Activated CD4-positive, alpha-beta T cell treated with anti-CD3 and anti-CD28 coated beads, Interleukin-2, amount 10 ng/mL, durations not matched to agents 7 days and 5 days (primary cell): Measurements from ENCODE around the gene DKK1. TPM values are rescaled to one million over a fixed set of nuclear protein-coding genes. Genes with fewer than 3 reads are reported as not detected.

ENCODE experiments used
- CTCF ChIA-PET: fragments of 350-600 bp; sonication (Branson Sonifier 250); formaldehyde crosslinking; loops from one replicate; lab custom pipeline; 2021; ENCODE audit warnings: antibody characterized with exemption; lab: Charles Lee
- POLR2A ChIA-PET: fragments of 350-600 bp; sonication (Branson Sonifier 250); formaldehyde crosslinking; loops from one replicate; lab custom pipeline; 2021; ENCODE audit warnings: antibody characterized with exemption; lab: Charles Lee
- DNase-seq: peaks from one replicate; pipeline ENCODE4 v3.0.0-alpha.2; 2020
- H3K27ac Mint-ChIP-seq: one replicate; pipeline ENCODE4 v1.8.0; 2021; ENCODE audit warnings: mild to moderate bottlenecking, moderate library complexity, mixed read lengths
- H3K27me3 Mint-ChIP-seq: one replicate; pipeline ENCODE4 v1.8.0; 2021; ENCODE audit warnings: mixed read lengths
- H3K36me3 Mint-ChIP-seq: one replicate; pipeline ENCODE4 v1.8.0; 2021; ENCODE audit warnings: low read depth, mixed read lengths
- H3K4me1 Mint-ChIP-seq: one replicate; pipeline ENCODE4 v1.8.0; 2021; ENCODE audit warnings: mixed read lengths
- H3K4me3 Mint-ChIP-seq: one replicate; pipeline ENCODE4 v1.8.0; 2021; ENCODE audit warnings: mild to moderate bottlenecking, moderate library complexity, mixed read lengths
- H3K9me3 Mint-ChIP-seq: one replicate; pipeline ENCODE4 v1.8.0; 2021; ENCODE audit warnings: mixed read lengths
- total RNA-seq, 2 experiments: library from RNA; stranded (reverse); gene quantifications; one replicate each; pipeline ENCODE4 v1.2.3, GENCODE V29; 2021

Gene DKK1
- total RNA-seq: not detected

- no peak for DNase-seq
- no peak within 1 kb of the TSS for H3K27ac Mint-ChIP-seq
- H3K36me3 Mint-ChIP-seq: no peaks in the 10 kb centered on the region
- no peaks in the 10 kb centered on the region for H3K9me3 Mint-ChIP-seq
- H3K4me1 Mint-ChIP-seq: peaks cover 11% of the 10 kb centered on the region
- POLR2A ChIA-PET: no interaction called here
- peaks cover 61% of the 10 kb centered on the region for H3K27me3 Mint-ChIP-seq
- CTCF ChIA-PET: no interaction called here
- no peak within 1 kb of the TSS for H3K4me3 Mint-ChIP-seq
Measured at GRCh38 chr10:52313933-52314821, at the start of gene DKK1. DKK1 (plus strand) TSS chr10:52314281; CDS start chr10:52314435, 154 bp downstream.

GRCh38 chr10:52265131-52265926 is 48.8 kb upstream of the DKK1 start:
- Mint-ChIP-seq H3K27me3 (peaks cover 1% of the 10 kb centered on the region), H3K4me3 (no peak overlapping the region), H3K9me3 (no peaks in the 10 kb centered on the region), H3K4me1 (no peaks in the 10 kb centered on the region), H3K36me3 (no peaks in the 10 kb centered on the region), H3K27ac (no peak overlapping the region)
- DNase-seq: no peak
- CTCF ChIA-PET: no interaction called here
- POLR2A ChIA-PET: no interaction called here

- H3K4me1 Mint-ChIP-seq: no peaks in the 10 kb centered on the region
- no peaks in the 10 kb centered on the region for H3K27me3 Mint-ChIP-seq
- no peaks in the 10 kb centered on the region for H3K36me3 Mint-ChIP-seq
- H3K27ac Mint-ChIP-seq: no peak overlapping the region
- no peak overlapping the region for H3K4me3 Mint-ChIP-seq
- H3K9me3 Mint-ChIP-seq: no peaks in the 10 kb centered on the region
- ChIA-PET POLR2A (no interaction called here), CTCF (no interaction called here)
- no peak for DNase-seq
Measured at GRCh38 chr10:52266858-52267257, 47.2 kb upstream of the DKK1 start.

GRCh38 chr10:52268790-52269189 is 45.3 kb upstream of the DKK1 start:
- Mint-ChIP-seq H3K4me3 (no peak overlapping the region), H3K27me3 (no peaks in the 10 kb centered on the region), H3K36me3 (no peaks in the 10 kb centered on the region), H3K27ac (no peak overlapping the region), H3K9me3 (no peaks in the 10 kb centered on the region), H3K4me1 (no peaks in the 10 kb centered on the region)
- CTCF ChIA-PET: interaction anchor here (0.6 kb wide), 2 partner anchors 17 to 24 kb away, joined by 3 read pairs; no protein-coding TSS in a partner anchor
- DNase-seq: no peak
- POLR2A ChIA-PET: no interaction called here

GRCh38 chr10:52269233-52269632 is 44.8 kb upstream of the DKK1 start:
- Mint-ChIP-seq H3K4me3 (no peak overlapping the region), H3K4me1 (no peaks in the 10 kb centered on the region), H3K36me3 (no peaks in the 10 kb centered on the region), H3K27me3 (no peaks in the 10 kb centered on the region), H3K27ac (no peak overlapping the region), H3K9me3 (no peaks in the 10 kb centered on the region)
- no peak for DNase-seq
- CTCF ChIA-PET: no interaction called here
- POLR2A ChIA-PET: no interaction called here

GRCh38 chr10:52276163-52276562 is 37.9 kb upstream of the DKK1 start:
- POLR2A ChIA-PET: no interaction called here
- DNase-seq: no peak
- Mint-ChIP-seq H3K36me3 (no peaks in the 10 kb centered on the region), H3K4me3 (no peak overlapping the region), H3K9me3 (peaks cover 6% of the 10 kb centered on the region), H3K27ac (no peak overlapping the region), H3K27me3 (no peaks in the 10 kb centered on the region), H3K4me1 (no peaks in the 10 kb centered on the region)
- CTCF ChIA-PET: no interaction called here

GRCh38 chr10:52276986-52277385 is 37.1 kb upstream of the DKK1 start:
- POLR2A ChIA-PET: no interaction called here
- Mint-ChIP-seq H3K36me3 (no peaks in the 10 kb centered on the region), H3K4me1 (no peaks in the 10 kb centered on the region), H3K4me3 (no peak overlapping the region), H3K27ac (no peak overlapping the region), H3K27me3 (no peaks in the 10 kb centered on the region), H3K9me3 (peaks cover 6% of the 10 kb centered on the region)
- CTCF ChIA-PET: no interaction called here
- DNase-seq: no peak

- Mint-ChIP-seq H3K27ac (no peak overlapping the region), H3K4me3 (no peak overlapping the region), H3K36me3 (no peaks in the 10 kb centered on the region), H3K9me3 (peaks cover 6% of the 10 kb centered on the region), H3K27me3 (no peaks in the 10 kb centered on the region), H3K4me1 (no peaks in the 10 kb centered on the region)
- no peak for DNase-seq
- ChIA-PET CTCF (no interaction called here), POLR2A (no interaction called here)
Measured at GRCh38 chr10:52279546-52279945, 34.5 kb upstream of the DKK1 start.

GRCh38 chr10:52280051-52280450 is 34.0 kb upstream of the DKK1 start:
- no peak overlapping the region for H3K4me3 Mint-ChIP-seq
- H3K27ac Mint-ChIP-seq: no peak overlapping the region
- H3K27me3 Mint-ChIP-seq: no peaks in the 10 kb centered on the region
- POLR2A ChIA-PET: no interaction called here
- H3K9me3 Mint-ChIP-seq: peaks cover 2% of the 10 kb centered on the region
- DNase-seq: no peak
- H3K36me3 Mint-ChIP-seq: no peaks in the 10 kb centered on the region
- CTCF ChIA-PET: no interaction called here
- no peaks in the 10 kb centered on the region for H3K4me1 Mint-ChIP-seq

- H3K27ac Mint-ChIP-seq: no peak overlapping the region
- ChIA-PET CTCF (no interaction called here), POLR2A (no interaction called here)
- no peaks in the 10 kb centered on the region for H3K9me3 Mint-ChIP-seq
- DNase-seq: no peak
- no peak overlapping the region for H3K4me3 Mint-ChIP-seq
- H3K27me3 Mint-ChIP-seq: no peaks in the 10 kb centered on the region
- H3K36me3 Mint-ChIP-seq: no peaks in the 10 kb centered on the region
- no peaks in the 10 kb centered on the region for H3K4me1 Mint-ChIP-seq
Measured at GRCh38 chr10:52283174-52283573, 30.9 kb upstream of the DKK1 start.

GRCh38 chr10:52284416-52285013 is 29.6 kb upstream of the DKK1 start:
- Mint-ChIP-seq H3K4me1 (no peaks in the 10 kb centered on the region), H3K4me3 (no peak overlapping the region), H3K36me3 (no peaks in the 10 kb centered on the region), H3K27ac (no peak overlapping the region), H3K27me3 (no peaks in the 10 kb centered on the region), H3K9me3 (no peaks in the 10 kb centered on the region)
- no peak for DNase-seq
- POLR2A ChIA-PET: no interaction called here
- CTCF ChIA-PET: no interaction called here

GRCh38 chr10:52287866-52288265 is 26.2 kb upstream of the DKK1 start:
- POLR2A ChIA-PET: no interaction called here

GRCh38 chr10:52297747-52298146 is 16.3 kb upstream of the DKK1 start:
- Mint-ChIP-seq H3K9me3 (no peaks in the 10 kb centered on the region), H3K4me1 (no peaks in the 10 kb centered on the region), H3K27ac (no peak overlapping the region), H3K27me3 (no peaks in the 10 kb centered on the region), H3K36me3 (no peaks in the 10 kb centered on the region), H3K4me3 (no peak overlapping the region)
- POLR2A ChIA-PET: no interaction called here
- DNase-seq: no peak
- CTCF ChIA-PET: no interaction called here

More at GRCh38 chr10:52287866-52288265, 26.2 kb upstream of the DKK1 start:
- Mint-ChIP-seq H3K9me3 (no peaks in the 10 kb centered on the region), H3K27me3 (no peaks in the 10 kb centered on the region), H3K4me1 (no peaks in the 10 kb centered on the region), H3K36me3 (no peaks in the 10 kb centered on the region), H3K27ac (no peak overlapping the region), H3K4me3 (no peak overlapping the region)
- CTCF ChIA-PET: no interaction called here
- no peak for DNase-seq
